ENCODE results near the gene AGO1.
A peak's percentile ranks its signal among the peaks of the same experiment; 100 is the strongest.
"Not testable (repeated sequence)": the region's sequence is repeated elsewhere in the genome, so short reads cannot be mapped to it uniquely, and the experiment has no call there.

The AGO1 gene

GRCh38 chr1:35925741-35926140 lies 42.7 kb downstream of the AGO1 start:
- DNase-seq = no peak

- no peak for DNase-seq
These were observed 44.5 kb downstream of the AGO1 start for GRCh38 chr1:35927472-35927871.

GRCh38 chr1:35929730-35930592 lies 47.0 kb downstream of the AGO1 start:
- DNase-seq = peak; percentile 83

GRCh38 chr1:35930593-35931445 lies 47.8 kb downstream of the AGO1 start, which contains the start of gene AGO3:
AGO3 (plus strand) TSS chr1:35931105; CDS start chr1:35931427, 322 bp downstream.
- peak; percentile 97 for DNase-seq

- DNase-seq = peak; percentile 49
These were observed 48.6 kb downstream of the AGO1 start for GRCh38 chr1:35931446-35932157.

- no peak for DNase-seq
These were observed 49.2 kb downstream of the AGO1 start for GRCh38 chr1:35932158-35932636.

GRCh38 chr1:35932941-35933340 lies 49.9 kb downstream of the AGO1 start:
- no peak for DNase-seq

- DNase-seq = no peak
These were observed 52.7 kb downstream of the AGO1 start for GRCh38 chr1:35935442-35936388.

- DNase-seq = no peak
These were observed 53.8 kb downstream of the AGO1 start for GRCh38 chr1:35936838-35937237.

- DNase-seq = no peak
These were observed 56.5 kb downstream of the AGO1 start for GRCh38 chr1:35939484-35939883.

GRCh38 chr1:35945327-35945726 lies 62.3 kb downstream of the AGO1 start:
- DNase-seq = no peak

GRCh38 chr1:35947547-35947946 lies 64.5 kb downstream of the AGO1 start:
- no peak for DNase-seq

GRCh38 chr1:35958558-35958957 lies 75.5 kb downstream of the AGO1 start:
- DNase-seq = no peak

- no peak for DNase-seq
These were observed 76.3 kb downstream of the AGO1 start for GRCh38 chr1:35959304-35959703.

- no peak for DNase-seq
These were observed 79.9 kb downstream of the AGO1 start for GRCh38 chr1:35962952-35963351.

- not testable (repeated sequence) for DNase-seq
These were observed 81.3 kb downstream of the AGO1 start for GRCh38 chr1:35964277-35964676.

GRCh38 chr1:35968396-35968795 lies 85.4 kb downstream of the AGO1 start:
- DNase-seq = no peak

- no peak for DNase-seq
These were observed 88.6 kb downstream of the AGO1 start for GRCh38 chr1:35971601-35972000.

GRCh38 chr1:35972631-35973030 lies 89.6 kb downstream of the AGO1 start:
- DNase-seq = not testable (repeated sequence)

GRCh38 chr1:35980090-35980489 lies 97.1 kb downstream of the AGO1 start:
- DNase-seq = no peak
